Esophagus squamous epithelium (tissue), 5 donors: ENCODE measurements around the gene IL21. TPM values are rescaled to one million over a fixed set of nuclear protein-coding genes. Genes with fewer than 3 reads are reported as not detected.

ENCODE experiments used
- DNase-seq: peaks from one replicate; lab custom pipeline; 2025; lab: John Stamatoyannopoulos, UW
- H3K27ac ChIP-seq, 4 donors: fragments of 200-600 bp; sonication (generic); one replicate each; pipeline ENCODE4 v1.5.1; 2016 to 2019; ENCODE audit warnings: mild to moderate bottlenecking in 1 of 4
- H3K27me3 ChIP-seq, 4 donors: fragments of 200-600 bp; sonication (generic); 1 replicate in 3 of 4; 2 replicates in 1 of 4; pipeline versions ENCODE4 v1.5.1 to v1.6.0; 2017 to 2021; ENCODE audit warnings: antibody characterized with exemption in 1 of 4
- H3K36me3 ChIP-seq, 3 donors: fragments of 200-600 bp; sonication (generic); one replicate each; pipeline ENCODE4 v1.5.1; 2016 to 2019
- H3K4me1 ChIP-seq, 3 donors: fragments of 200-600 bp; sonication (generic); one replicate each; pipeline ENCODE4 v1.5.1; 2017 to 2019
- H3K4me3 ChIP-seq, 4 donors: fragments of 200-600 bp; sonication (generic); 1 replicate in 3 of 4; 2 replicates in 1 of 4; pipeline ENCODE4 v1.5.1; 2016 to 2019; ENCODE audit warnings: mild to moderate bottlenecking in 2 of 4, moderate library complexity in 1 of 4
- H3K9me3 ChIP-seq, 3 donors: fragments of 200-600 bp; sonication (generic); one replicate each; pipeline ENCODE4 v1.5.1; 2016 to 2019
- CTCF ChIP-seq, 6 experiments: fragments of 450-650 bp in 4 of 6; fragments of 200-600 bp in 2 of 6; sonication (generic) in 2 of 6; IDR thresholded peaks; one replicate each; pipeline ENCODE4 v1.5.1; 2016 to 2019; ENCODE audit warnings: antibody characterized with exemption in 6 of 6, mild to moderate bottlenecking in 4 of 6, moderate library complexity in 4 of 6
- POLR2A ChIP-seq, 4 donors: fragments of 450-650 bp; IDR thresholded peaks; one replicate each; pipeline ENCODE4 v1.6.1; 2017; ENCODE audit warnings: antibody characterized with exemption in 4 of 4, mild to moderate bottlenecking in 4 of 4, moderate library complexity in 3 of 4
- WGBS, 2 donors: methylation state at CpG; one replicate each; pipeline ENCODE4 v1.1.5; 2018; 5-methylcytosine and 5-hydroxymethylcytosine counted together
- intact Hi-C: fragments of 100-400 bp; cut with DNase I; formaldehyde crosslinking; loops from one replicate; pipeline ENCODE4 v1.15.0; 2022
- total RNA-seq, 4 donors: library from RNA; depleted of rRNA; stranded (reverse); fragments of >200 nt; gene quantifications; one replicate each; pipeline ENCODE4 v1.1.0, GENCODE V29; 2016
- donor health status: DM: yes; HTN: yes; CAD: no.

The IL21 gene
- total RNA-seq, 4 donors from 2014 or later: 0.66 TPM; not detected in 3

- 70 to 77% methylated on average over 3 of the region's 3 CpGs for WGBS, 2 donors
- H3K4me1 ChIP-seq: no peaks in the 10 kb centered on the region
- intact Hi-C loops: no loop called here
- H3K27ac ChIP-seq: no peak overlapping the region
- no peaks in the 10 kb centered on the region for H3K27me3 ChIP-seq
- no peaks in the 10 kb centered on the region for H3K36me3 ChIP-seq
- H3K4me3 ChIP-seq: no peak overlapping the region
- TF ChIP-seq POLR2A (IDR thresholded peaks at IDR 0.05) (no peak), CTCF (IDR thresholded peaks at IDR 0.05) (no peak)
- no peaks in the 10 kb centered on the region for H3K9me3 ChIP-seq
- no peak for DNase-seq
Measured at GRCh38 chr4:122647656-122648055, 26.8 kb upstream of the IL21 start.

- H3K4me1 ChIP-seq: no peaks in the 10 kb centered on the region
- WGBS, 2 donors: 82 to 87% methylated on average over 2 of the region's 2 CpGs
- H3K4me3 ChIP-seq: no peak overlapping the region
- no peaks in the 10 kb centered on the region for H3K36me3 ChIP-seq
- no peak overlapping the region for H3K27ac ChIP-seq
- no peak for DNase-seq
- no peaks in the 10 kb centered on the region for H3K9me3 ChIP-seq
- H3K27me3 ChIP-seq: no peaks in the 10 kb centered on the region
- intact Hi-C loops: no loop called here
- TF ChIP-seq POLR2A (IDR thresholded peaks at IDR 0.05) (no peak), CTCF (IDR thresholded peaks at IDR 0.05) (no peak)
Measured at GRCh38 chr4:122643257-122643656, 22.4 kb upstream of the IL21 start.

- Histone ChIP-seq H3K9me3 (no peaks in the 10 kb centered on the region), H3K27me3 (no peaks in the 10 kb centered on the region), H3K4me1 (no peaks in the 10 kb centered on the region), H3K27ac (no peak overlapping the region), H3K4me3 (no peak overlapping the region), H3K36me3 (no peaks in the 10 kb centered on the region)
- WGBS, 2 donors: 41 to 53% methylated on average over 2 to 3 of the region's 3 CpGs
- intact Hi-C loops: no loop called here
- TF ChIP-seq POLR2A (IDR thresholded peaks at IDR 0.05): no peak
- no peak for TF ChIP-seq CTCF (IDR thresholded peaks at IDR 0.05)
- DNase-seq: no peak
Measured at GRCh38 chr4:122639181-122639580, 18.3 kb upstream of the IL21 start.

GRCh38 chr4:122636697-122637096 lies 15.8 kb upstream of the IL21 start:
- Histone ChIP-seq H3K36me3 (no peaks in the 10 kb centered on the region), H3K4me1 (no peaks in the 10 kb centered on the region), H3K9me3 (no peaks in the 10 kb centered on the region), H3K4me3 (no peak overlapping the region), H3K27me3 (no peaks in the 10 kb centered on the region), H3K27ac (no peak overlapping the region)
- TF ChIP-seq POLR2A (IDR thresholded peaks at IDR 0.05) (no peak), CTCF (IDR thresholded peaks at IDR 0.05) (no peak)
- no peak for DNase-seq
- 44 to 62% methylated on average over 3 of the region's 3 CpGs for WGBS, 2 donors
- intact Hi-C loops: no loop called here

GRCh38 chr4:122635205-122635604 lies 14.3 kb upstream of the IL21 start:
- Histone ChIP-seq H3K27ac (no peak overlapping the region), H3K36me3 (no peaks in the 10 kb centered on the region), H3K27me3 (no peaks in the 10 kb centered on the region), H3K4me1 (no peaks in the 10 kb centered on the region), H3K9me3 (no peaks in the 10 kb centered on the region), H3K4me3 (no peak overlapping the region)
- WGBS, 2 donors: 44 to 58% methylated on average over 3 of the region's 3 CpGs
- no peak for DNase-seq
- intact Hi-C loops: no loop called here
- TF ChIP-seq CTCF (IDR thresholded peaks at IDR 0.05) (no peak), POLR2A (IDR thresholded peaks at IDR 0.05) (no peak)
